Omental fat pad (tissue), 4 donors: ENCODE results near the gene CELA2B. TPM values are rescaled to one million over a fixed set of nuclear protein-coding genes. Genes with fewer than 3 reads are reported as not detected.
A peak's percentile ranks its signal among the peaks of the same experiment; 100 is the strongest.

Source experiments
- ATAC-seq: fragments of 150-250 bp; one replicate; pipeline ENCODE4 v1.9.1; 2016; ENCODE audit warnings: mild to moderate bottlenecking, moderate library complexity; ENCODE audit not compliant: low FRiP score
- DNase-seq: peaks from one replicate; pipeline ENCODE4 v3.0.0-alpha.2; 2019; ENCODE audit warnings: low spot score
- CTCF ChIP-seq, 3 donors: fragments of 450-650 bp; IDR thresholded peaks; one replicate each; pipeline ENCODE4 v1.5.1; 2016 to 2017; ENCODE audit warnings: antibody characterized with exemption in 3 of 3, mild to moderate bottlenecking in 3 of 3, moderate library complexity in 2 of 3
- total RNA-seq, 4 donors: library from RNA; depleted of rRNA; stranded (reverse); fragments of >200 nt; gene quantifications; one replicate each; pipeline ENCODE4 v1.1.0, GENCODE V29; 2016

CELA2B gene
- total RNA-seq, 4 donors from 2014 or later, result not detected

GRCh38 chr1:15500184-15501178 lies 24.6 kb downstream of the CELA2B start:
- ATAC-seq, result no peak
- no peak for TF ChIP-seq CTCF (IDR thresholded peaks at IDR 0.05)
- no peak for DNase-seq

GRCh38 chr1:15501208-15502032 lies 25.5 kb downstream of the CELA2B start:
- peak; percentile 40 for DNase-seq

GRCh38 chr1:15504436-15504835 lies 28.5 kb downstream of the CELA2B start:
- ATAC-seq (no peak), DNase-seq (no peak)
- TF ChIP-seq CTCF (IDR thresholded peaks at IDR 0.05), result no peak

More at GRCh38 chr1:15501208-15502032, 25.5 kb downstream of the CELA2B start:
- ATAC-seq, result no peak
- no peak for TF ChIP-seq CTCF (IDR thresholded peaks at IDR 0.05)

- no peak for ATAC-seq
- DNase-seq, result no peak
- no peak for TF ChIP-seq CTCF (IDR thresholded peaks at IDR 0.05)
Observed at GRCh38 chr1:15506831-15507230, 30.9 kb downstream of the CELA2B start.

- TF ChIP-seq CTCF (IDR thresholded peaks at IDR 0.05), result no peak
- ATAC-seq (no peak), DNase-seq (no peak)
Observed at GRCh38 chr1:15507278-15507677, 31.4 kb downstream of the CELA2B start.

GRCh38 chr1:15508700-15509487 lies 33.0 kb downstream of the CELA2B start:
- ATAC-seq (no peak), DNase-seq (no peak)
- TF ChIP-seq CTCF (IDR thresholded peaks at IDR 0.05), result no peak
